Esophagus squamous epithelium (tissue), 4 donors: ENCODE data around the gene SYT2.

Source experiments
- POLR2A ChIP-seq, 4 donors: fragments of 450-650 bp; IDR thresholded peaks; one replicate each; pipeline ENCODE4 v1.6.1; 2017; ENCODE audit warnings: antibody characterized with exemption in 4 of 4, mild to moderate bottlenecking in 4 of 4, moderate library complexity in 3 of 4
- TF ChIP-seq, protein P1 (sequence below), 6 experiments: fragments of 450-650 bp in 4 of 6; fragments of 200-600 bp in 2 of 6; sonication (generic) in 2 of 6; IDR thresholded peaks; one replicate each; pipeline ENCODE4 v1.5.1; 2016 to 2019; ENCODE audit warnings: antibody characterized with exemption in 6 of 6, mild to moderate bottlenecking in 4 of 6, moderate library complexity in 4 of 6

DNA sequence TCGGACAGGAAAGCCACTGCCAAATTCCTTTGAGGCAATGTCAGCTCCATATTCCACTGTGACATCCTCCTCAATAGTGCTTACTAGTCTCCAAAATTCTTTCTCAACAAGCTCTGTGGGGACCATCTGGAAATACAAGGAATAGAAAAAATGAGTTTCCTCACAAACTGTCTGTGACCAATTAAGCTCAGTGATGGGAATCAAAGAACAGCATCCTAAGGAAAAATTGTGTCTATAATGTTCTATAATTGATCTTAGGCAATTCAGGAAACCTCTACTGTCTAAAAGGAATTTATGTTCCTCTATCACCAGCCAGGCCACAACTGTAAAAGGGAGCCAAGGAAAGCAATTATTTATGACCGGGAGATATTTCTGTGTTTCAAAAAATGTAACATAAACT lies 46.1 kb upstream of the SYT2 start:
- TF ChIP-seq, protein P1, sequence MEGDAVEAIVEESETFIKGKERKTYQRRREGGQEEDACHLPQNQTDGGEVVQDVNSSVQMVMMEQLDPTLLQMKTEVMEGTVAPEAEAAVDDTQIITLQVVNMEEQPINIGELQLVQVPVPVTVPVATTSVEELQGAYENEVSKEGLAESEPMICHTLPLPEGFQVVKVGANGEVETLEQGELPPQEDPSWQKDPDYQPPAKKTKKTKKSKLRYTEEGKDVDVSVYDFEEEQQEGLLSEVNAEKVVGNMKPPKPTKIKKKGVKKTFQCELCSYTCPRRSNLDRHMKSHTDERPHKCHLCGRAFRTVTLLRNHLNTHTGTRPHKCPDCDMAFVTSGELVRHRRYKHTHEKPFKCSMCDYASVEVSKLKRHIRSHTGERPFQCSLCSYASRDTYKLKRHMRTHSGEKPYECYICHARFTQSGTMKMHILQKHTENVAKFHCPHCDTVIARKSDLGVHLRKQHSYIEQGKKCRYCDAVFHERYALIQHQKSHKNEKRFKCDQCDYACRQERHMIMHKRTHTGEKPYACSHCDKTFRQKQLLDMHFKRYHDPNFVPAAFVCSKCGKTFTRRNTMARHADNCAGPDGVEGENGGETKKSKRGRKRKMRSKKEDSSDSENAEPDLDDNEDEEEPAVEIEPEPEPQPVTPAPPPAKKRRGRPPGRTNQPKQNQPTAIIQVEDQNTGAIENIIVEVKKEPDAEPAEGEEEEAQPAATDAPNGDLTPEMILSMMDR (IDR thresholded peaks at IDR 0.05): no peak
- no peak for TF ChIP-seq POLR2A (IDR thresholded peaks at IDR 0.05)
